ENCODE measurements around the gene EMC1. TPM values are rescaled to one million over a fixed set of nuclear protein-coding genes. Genes with fewer than 3 reads are reported as not detected.

The EMC1 gene
- total RNA-seq, 2 donors from 2014 or later: 42.1 to 86.2 TPM

DNA sequence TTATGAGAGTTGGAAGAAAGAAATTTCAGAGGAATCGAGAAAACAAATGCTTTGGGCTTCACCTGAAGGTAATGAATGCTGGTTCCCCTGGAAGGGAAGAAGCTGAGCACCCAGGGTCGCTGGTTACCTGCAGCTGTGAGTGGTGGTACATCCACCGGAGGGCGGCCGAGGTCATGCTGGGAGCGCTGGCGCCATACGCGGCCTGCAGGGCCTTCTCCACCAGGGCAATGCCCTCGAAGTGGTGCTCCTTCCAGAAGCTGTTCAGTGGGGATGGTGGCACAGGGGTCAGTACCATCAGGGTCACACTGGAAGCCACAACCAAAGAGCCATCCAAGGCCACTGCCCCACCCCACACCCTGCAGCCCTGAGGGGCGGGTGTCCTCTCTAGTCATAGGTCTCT is 17.1 kb upstream of the EMC1 start:
- Histone ChIP-seq H3K9me3 (no peaks in the 10 kb centered on the region), H3K4me3 (no peak overlapping the region), H3K4me1 (replicated peaks) (no peaks in the 10 kb centered on the region), H3K27ac (no peak overlapping the region), H3K36me3 (no peaks in the 10 kb centered on the region), H3K27me3 (replicated peaks; ENCODE audit: insufficient read depth) (no peaks in the 10 kb centered on the region)
- intact Hi-C loops (cut with DNase I): no loop called here
- TF ChIP-seq, protein P1, sequence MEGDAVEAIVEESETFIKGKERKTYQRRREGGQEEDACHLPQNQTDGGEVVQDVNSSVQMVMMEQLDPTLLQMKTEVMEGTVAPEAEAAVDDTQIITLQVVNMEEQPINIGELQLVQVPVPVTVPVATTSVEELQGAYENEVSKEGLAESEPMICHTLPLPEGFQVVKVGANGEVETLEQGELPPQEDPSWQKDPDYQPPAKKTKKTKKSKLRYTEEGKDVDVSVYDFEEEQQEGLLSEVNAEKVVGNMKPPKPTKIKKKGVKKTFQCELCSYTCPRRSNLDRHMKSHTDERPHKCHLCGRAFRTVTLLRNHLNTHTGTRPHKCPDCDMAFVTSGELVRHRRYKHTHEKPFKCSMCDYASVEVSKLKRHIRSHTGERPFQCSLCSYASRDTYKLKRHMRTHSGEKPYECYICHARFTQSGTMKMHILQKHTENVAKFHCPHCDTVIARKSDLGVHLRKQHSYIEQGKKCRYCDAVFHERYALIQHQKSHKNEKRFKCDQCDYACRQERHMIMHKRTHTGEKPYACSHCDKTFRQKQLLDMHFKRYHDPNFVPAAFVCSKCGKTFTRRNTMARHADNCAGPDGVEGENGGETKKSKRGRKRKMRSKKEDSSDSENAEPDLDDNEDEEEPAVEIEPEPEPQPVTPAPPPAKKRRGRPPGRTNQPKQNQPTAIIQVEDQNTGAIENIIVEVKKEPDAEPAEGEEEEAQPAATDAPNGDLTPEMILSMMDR (IDR thresholded peaks at IDR 0.05): no peak
- TF ChIP-seq POLR2A (IDR thresholded peaks at IDR 0.05): no peak
- no peak for TF ChIP-seq POLR2AphosphoS5 (IDR thresholded peaks at IDR 0.05)
- WGBS: 81% methylated on average over 11 of the region's 11 CpGs
- DNase-seq (ENCODE audit: low spot score): no peak

DNA sequence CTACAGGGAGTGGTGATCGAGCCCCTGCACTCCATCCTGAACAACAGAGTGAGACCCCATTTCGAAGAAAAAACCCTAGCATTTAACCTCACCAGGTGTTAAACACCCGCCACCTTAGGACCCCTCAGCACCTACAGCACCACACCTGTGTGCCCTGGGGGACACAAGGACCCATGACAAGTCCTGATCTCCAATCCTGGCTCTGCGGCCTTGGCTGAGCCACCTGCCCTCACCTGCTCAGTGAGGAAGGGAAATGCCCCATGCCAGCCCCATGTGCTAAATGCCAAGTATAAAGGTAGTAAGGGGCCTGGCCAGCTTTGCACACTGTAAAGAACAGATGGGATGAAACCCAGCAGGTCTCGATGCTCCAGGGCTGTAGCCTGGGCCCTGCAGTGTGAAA is 11.4 kb upstream of the EMC1 start:
- DNase-seq (ENCODE audit: low spot score): no peak
- no peaks in the 10 kb centered on the region for H3K27me3 ChIP-seq (replicated peaks; ENCODE audit: insufficient read depth)
- H3K4me1 ChIP-seq (replicated peaks): no peaks in the 10 kb centered on the region
- H3K27ac ChIP-seq: no peak overlapping the region
- H3K4me3 ChIP-seq: no peak overlapping the region
- TF ChIP-seq POLR2A (IDR thresholded peaks at IDR 0.05) (no peak), POLR2AphosphoS5 (IDR thresholded peaks at IDR 0.05) (no peak)
- TF ChIP-seq, protein P1 (IDR thresholded peaks at IDR 0.05): no peak
- intact Hi-C loops (cut with DNase I): no loop called here
- 72% methylated on average over 5 of the region's 5 CpGs for WGBS
- no peaks in the 10 kb centered on the region for H3K9me3 ChIP-seq
- peaks cover 3 to 11% of the 10 kb centered on the region in 2 donors for H3K36me3 ChIP-seq

DNA sequence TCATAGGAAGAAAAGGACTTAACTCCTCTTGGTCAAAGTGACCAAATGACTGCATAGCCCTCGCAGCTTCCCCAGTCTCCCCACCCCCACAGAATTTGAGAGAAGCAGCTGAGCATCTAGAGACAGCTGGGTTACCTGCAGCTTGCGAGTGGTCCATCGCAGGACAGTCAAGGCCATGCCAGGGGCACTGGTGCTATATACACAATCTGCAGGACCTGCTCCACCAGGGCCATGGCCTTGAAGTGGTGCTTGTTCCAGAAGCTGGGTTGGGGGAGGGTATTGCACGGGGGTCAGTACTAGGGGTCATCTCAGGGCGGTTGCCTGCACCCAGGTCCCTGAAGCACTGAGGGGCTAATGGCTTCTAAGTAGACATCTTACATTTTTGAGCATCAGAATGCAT is 10.7 kb upstream of the EMC1 start:
- Histone ChIP-seq H3K27ac (no peak overlapping the region), H3K4me3 (no peak overlapping the region), H3K27me3 (replicated peaks; ENCODE audit: insufficient read depth) (no peaks in the 10 kb centered on the region), H3K4me1 (replicated peaks) (no peaks in the 10 kb centered on the region), H3K9me3 (no peaks in the 10 kb centered on the region), H3K36me3 (peaks cover 5 to 18% of the 10 kb centered on the region in 2 donors)
- TF ChIP-seq, protein P1 (IDR thresholded peaks at IDR 0.05): no peak
- TF ChIP-seq POLR2A (IDR thresholded peaks at IDR 0.05) (no peak), POLR2AphosphoS5 (IDR thresholded peaks at IDR 0.05) (no peak)
- DNase-seq (ENCODE audit: low spot score): no peak
- WGBS: 92% methylated on average over 5 of the region's 5 CpGs
- intact Hi-C loops (cut with DNase I): no loop called here

DNA sequence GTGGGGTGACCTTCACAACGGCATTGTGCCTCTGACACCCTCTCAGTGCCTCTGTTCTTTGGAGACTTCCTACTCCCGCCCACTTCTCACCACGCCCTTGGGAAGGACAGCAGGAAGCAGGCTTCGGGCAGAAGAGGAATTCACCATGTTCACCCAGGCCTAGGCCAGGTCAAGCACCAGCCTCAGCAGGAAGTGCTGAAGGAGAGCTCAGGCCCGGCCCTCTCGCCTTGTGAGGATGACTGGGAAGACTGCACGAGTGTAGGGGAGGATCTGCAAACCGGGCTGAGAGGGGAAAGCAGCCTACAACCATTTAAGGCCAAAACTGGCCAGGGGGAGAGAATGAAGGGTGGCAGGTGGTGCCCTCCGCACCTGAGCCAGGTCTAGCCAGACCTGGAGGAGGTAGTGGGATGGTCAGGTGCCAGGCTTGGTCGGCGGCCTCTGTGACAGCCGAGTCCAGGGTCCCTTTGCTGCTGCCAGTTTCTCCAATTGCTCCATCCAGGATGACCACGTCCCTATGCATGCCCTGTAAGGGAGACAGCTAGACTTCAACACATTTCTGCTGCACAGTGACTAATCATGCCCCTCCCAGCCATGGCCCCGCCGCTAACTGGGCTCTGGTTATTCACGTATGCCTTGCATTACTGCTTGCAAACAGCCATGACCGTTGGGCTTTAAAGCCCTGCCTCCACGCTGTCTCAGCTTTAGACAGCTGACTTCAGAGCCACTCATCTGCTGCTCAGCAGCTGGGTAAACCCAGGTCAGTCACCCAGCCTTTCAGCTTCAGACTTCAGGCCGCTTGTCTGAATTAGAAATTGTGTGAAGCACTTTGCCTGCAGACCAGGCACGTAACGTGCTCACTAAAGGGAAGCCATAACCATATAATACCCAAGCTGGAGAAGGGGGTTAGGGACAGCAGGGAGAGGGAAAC is 9.2 kb upstream of the EMC1 start:
- DNase-seq (ENCODE audit: low spot score): no peak
- intact Hi-C loops (cut with DNase I): no loop called here
- Histone ChIP-seq H3K36me3 (peaks cover 5 to 22% of the 10 kb centered on the region in 2 donors), H3K27ac (no peak overlapping the region), H3K4me3 (no peak overlapping the region), H3K4me1 (replicated peaks) (no peaks in the 10 kb centered on the region), H3K9me3 (no peaks in the 10 kb centered on the region), H3K27me3 (replicated peaks; ENCODE audit: insufficient read depth) (no peaks in the 10 kb centered on the region)
- no peak for TF ChIP-seq POLR2AphosphoS5 (IDR thresholded peaks at IDR 0.05)
- TF ChIP-seq, protein P1 (IDR thresholded peaks at IDR 0.05): no peak
- TF ChIP-seq POLR2A (IDR thresholded peaks at IDR 0.05): no peak
- 76% methylated on average over 21 of the region's 21 CpGs for WGBS

DNA sequence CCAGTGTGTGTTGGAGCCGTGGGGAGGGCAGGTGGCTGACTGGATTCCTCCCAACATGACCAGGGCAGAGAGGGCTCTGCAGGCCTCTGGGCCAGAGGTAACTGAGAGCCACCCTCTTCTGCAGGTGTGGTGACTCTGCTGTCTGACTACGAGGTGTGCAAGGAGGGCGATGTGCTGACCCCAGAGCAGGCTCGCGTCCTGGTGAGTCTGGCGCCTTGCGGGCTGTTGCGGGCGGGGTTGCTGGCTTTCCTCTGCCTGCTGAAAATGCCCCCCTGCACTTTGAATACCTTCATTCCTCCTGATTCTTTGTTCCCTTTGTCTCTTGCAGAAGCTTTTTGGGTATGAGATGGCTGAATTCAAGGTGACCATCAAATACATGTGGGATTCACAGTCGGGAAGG is 7.0 kb upstream of the EMC1 start:
- Histone ChIP-seq H3K4me1 (replicated peaks) (no peaks in the 10 kb centered on the region), H3K27ac (no peak overlapping the region), H3K36me3 (peaks cover 5 to 22% of the 10 kb centered on the region in 2 donors), H3K27me3 (replicated peaks; ENCODE audit: insufficient read depth) (no peaks in the 10 kb centered on the region), H3K9me3 (no peaks in the 10 kb centered on the region), H3K4me3 (no peak overlapping the region)
- intact Hi-C loops (cut with DNase I): no loop called here
- TF ChIP-seq POLR2A (IDR thresholded peaks at IDR 0.05) (no peak), POLR2AphosphoS5 (IDR thresholded peaks at IDR 0.05) (no peak)
- TF ChIP-seq, protein P1 (IDR thresholded peaks at IDR 0.05): no peak
- WGBS: 92% methylated on average over 10 of the region's 10 CpGs
- no peak for DNase-seq (ENCODE audit: low spot score)
